ENCODE measurements around the gene RNF180.
A peak's percentile ranks its signal among the peaks of the same experiment; 100 is the strongest.
"Not testable (repeated sequence)": the region's sequence is repeated elsewhere in the genome, so short reads cannot be mapped to it uniquely, and the experiment has no call there.

The RNF180 gene

GRCh38 chr5:64285188-64286130 is 119.8 kb downstream of the RNF180 start:
- Histone ChIP-seq H3K36me3 (ENCODE audit: control insufficient read depth in 2 of 2, insufficient read depth in 1 of 2, low read length in 2 of 2) (no peaks in the 10 kb centered on the region), H3K9me3 (ENCODE audit: control insufficient read depth, insufficient read depth, low read depth, low read length) (no peaks in the 10 kb centered on the region), H3K4me3 (ENCODE audit: low read depth, low read length) (no peak overlapping the region), H3K4me1 (ENCODE audit: control insufficient read depth, insufficient read depth, low read length) (no peaks in the 10 kb centered on the region), H3K27ac (ENCODE audit: extremely low read depth, low read depth, low read length) (no peak overlapping the region)
- TF ChIP-seq ZNF529 (tag by site-specific recombination; IDR thresholded peaks at IDR 0.05; ENCODE audit: insufficient replicate concordance) (no peak), ZBTB7A (tag by site-specific recombination; IDR thresholded peaks at IDR 0.05; ENCODE audit: low read depth) (no peak), ZNF785 (tag by site-specific recombination; IDR thresholded peaks at IDR 0.05) (no peak)
- TF ChIP-seq, protein P1, sequence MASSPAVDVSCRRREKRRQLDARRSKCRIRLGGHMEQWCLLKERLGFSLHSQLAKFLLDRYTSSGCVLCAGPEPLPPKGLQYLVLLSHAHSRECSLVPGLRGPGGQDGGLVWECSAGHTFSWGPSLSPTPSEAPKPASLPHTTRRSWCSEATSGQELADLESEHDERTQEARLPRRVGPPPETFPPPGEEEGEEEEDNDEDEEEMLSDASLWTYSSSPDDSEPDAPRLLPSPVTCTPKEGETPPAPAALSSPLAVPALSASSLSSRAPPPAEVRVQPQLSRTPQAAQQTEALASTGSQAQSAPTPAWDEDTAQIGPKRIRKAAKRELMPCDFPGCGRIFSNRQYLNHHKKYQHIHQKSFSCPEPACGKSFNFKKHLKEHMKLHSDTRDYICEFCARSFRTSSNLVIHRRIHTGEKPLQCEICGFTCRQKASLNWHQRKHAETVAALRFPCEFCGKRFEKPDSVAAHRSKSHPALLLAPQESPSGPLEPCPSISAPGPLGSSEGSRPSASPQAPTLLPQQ (tag by site-specific recombination; IDR thresholded peaks at IDR 0.05), result no peak
- POLR2A ChIA-PET, result no interaction called here
- CTCF ChIA-PET, result no interaction called here

DNA sequence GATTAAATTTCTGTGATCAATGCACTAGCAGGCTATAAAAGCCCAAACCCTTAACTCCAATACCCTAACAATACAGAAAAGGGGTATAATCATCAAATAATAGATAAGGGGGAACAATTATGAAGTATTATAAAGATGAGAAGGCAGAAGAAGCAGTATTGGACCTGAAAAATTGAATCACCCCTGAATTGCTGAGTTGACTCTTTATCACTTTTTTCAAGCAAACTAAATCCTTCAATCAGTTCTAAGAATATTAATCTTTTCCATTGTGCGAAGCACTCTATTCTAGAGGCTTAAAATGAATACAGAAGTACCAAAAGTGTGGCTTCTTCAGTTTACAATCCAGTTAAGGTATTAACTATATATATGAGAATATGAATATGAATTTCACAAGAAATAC is 120.7 kb downstream of the RNF180 start:
- CTCF ChIA-PET, result no interaction called here

DNA sequence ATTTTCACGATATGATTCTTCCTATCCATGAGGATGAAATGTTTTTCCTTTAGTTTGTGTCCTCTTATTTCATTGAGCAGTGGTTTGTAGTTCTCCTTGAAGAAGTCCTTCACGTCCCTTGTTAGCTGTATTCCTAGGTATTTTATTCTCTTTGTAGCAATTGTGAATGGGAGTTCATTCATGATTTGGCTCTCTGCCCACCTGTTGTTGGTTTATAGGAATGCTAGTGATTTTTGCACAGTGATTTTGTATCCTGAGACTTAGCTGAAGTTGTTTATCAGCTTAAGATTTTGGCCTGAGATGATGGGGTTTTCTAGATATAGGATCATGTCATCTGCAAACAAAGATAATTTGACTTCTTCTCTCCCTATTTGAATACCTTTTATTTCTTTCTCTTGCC is 122.9 kb downstream of the RNF180 start:
- POLR2A ChIA-PET; CTCF ChIA-PET; H3K4me3 ChIP-seq (ENCODE audit: low read depth, low read length); H3K9me3 ChIP-seq (ENCODE audit: control insufficient read depth, insufficient read depth, low read depth, low read length); H3K4me1 ChIP-seq (ENCODE audit: control insufficient read depth, insufficient read depth, low read length); H3K36me3 ChIP-seq (ENCODE audit: control insufficient read depth in 2 of 2, insufficient read depth in 1 of 2, low read length in 2 of 2); H3K27ac ChIP-seq (ENCODE audit: extremely low read depth, low read depth, low read length): not testable (repeated sequence)
- 0 out of 2 replicates have a peak, but pooled peaks have one; percentile 21 for TF ChIP-seq SCRT2 (tag by site-specific recombination; IDR thresholded peaks at IDR 0.05)

More for the DNA sequence above, 120.7 kb downstream of the RNF180 start:
- Histone ChIP-seq H3K27ac (ENCODE audit: extremely low read depth, low read depth, low read length) (no peak overlapping the region), H3K4me1 (ENCODE audit: control insufficient read depth, insufficient read depth, low read length) (no peaks in the 10 kb centered on the region), H3K36me3 (ENCODE audit: control insufficient read depth in 2 of 2, insufficient read depth in 1 of 2, low read length in 2 of 2) (no peaks in the 10 kb centered on the region), H3K4me3 (ENCODE audit: low read depth, low read length) (no peak overlapping the region), H3K9me3 (ENCODE audit: control insufficient read depth, insufficient read depth, low read depth, low read length) (no peaks in the 10 kb centered on the region)
- no peak for TF ChIP-seq YY1 (tag by site-specific recombination; IDR thresholded peaks at IDR 0.05)
- no peak for TF ChIP-seq ZNF354C (tag by site-specific recombination; IDR thresholded peaks at IDR 0.05; ENCODE audit: borderline replicate concordance, low read depth)
- POLR2A ChIA-PET, result no interaction called here

DNA sequence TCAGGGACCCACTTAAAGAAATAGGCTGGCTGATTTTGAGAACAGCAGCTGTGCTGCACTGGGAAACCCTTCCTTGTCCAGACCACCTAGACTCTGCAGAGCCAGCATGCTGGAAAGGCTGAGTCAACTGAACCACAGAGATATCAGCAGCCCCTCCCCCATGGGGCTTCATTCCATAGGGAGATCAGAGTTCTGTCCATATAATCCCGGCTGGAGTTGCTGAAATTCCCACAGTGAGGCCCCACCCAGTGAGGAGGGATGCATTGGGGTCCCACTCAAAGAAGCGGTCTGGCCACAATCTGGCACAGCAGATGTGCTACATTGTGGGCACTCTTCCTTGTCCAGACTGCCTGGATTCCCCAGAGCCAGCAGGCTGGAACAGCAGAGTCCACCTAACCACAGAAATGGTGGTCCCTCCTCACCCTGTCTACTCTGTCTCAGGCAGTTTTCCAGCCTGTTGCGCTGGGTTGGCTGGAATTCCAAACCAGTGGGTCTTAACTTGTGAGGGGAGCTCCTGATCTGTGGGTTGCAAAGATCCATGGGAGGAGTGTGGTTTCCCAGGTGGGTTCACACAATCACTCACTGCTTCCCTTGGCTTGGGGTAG is 127.1 kb downstream of the RNF180 start:
- no peaks in the 10 kb centered on the region for H3K9me3 ChIP-seq (ENCODE audit: control insufficient read depth, insufficient read depth, low read depth, low read length)
- H3K4me3 ChIP-seq (ENCODE audit: low read depth, low read length), result no peak overlapping the region
- no peak overlapping the region for H3K27ac ChIP-seq (ENCODE audit: extremely low read depth, low read depth, low read length)
- CTCF ChIA-PET, result no interaction called here
- TF ChIP-seq YY2 (tag by site-specific recombination; IDR thresholded peaks at IDR 0.05) (no peak), ZNF175 (tag by site-specific recombination; IDR thresholded peaks at IDR 0.05) (no peak), GFI1B (tag by site-specific recombination; IDR thresholded peaks at IDR 0.05) (no peak), ZNF629 (tag by site-specific recombination; IDR thresholded peaks at IDR 0.05) (no peak), KLF17 (tag by site-specific recombination; IDR thresholded peaks at IDR 0.05) (no peak), RBAK (tag by site-specific recombination; IDR thresholded peaks at IDR 0.05) (no peak), ZBTB7A (tag by site-specific recombination; IDR thresholded peaks at IDR 0.05; ENCODE audit: low read depth) (no peak), ZBTB17 (tag by site-specific recombination; IDR thresholded peaks at IDR 0.05) (no peak), OSR2 (tag by site-specific recombination; IDR thresholded peaks at IDR 0.05) (no peak), ZEB2 (tag by site-specific recombination; IDR thresholded peaks at IDR 0.05) (no peak), ZSCAN18 (tag by site-specific recombination; IDR thresholded peaks at IDR 0.05) (no peak), ZNF501 (tag by site-specific recombination; IDR thresholded peaks at IDR 0.05) (no peak)
- TF ChIP-seq, protein P2, sequence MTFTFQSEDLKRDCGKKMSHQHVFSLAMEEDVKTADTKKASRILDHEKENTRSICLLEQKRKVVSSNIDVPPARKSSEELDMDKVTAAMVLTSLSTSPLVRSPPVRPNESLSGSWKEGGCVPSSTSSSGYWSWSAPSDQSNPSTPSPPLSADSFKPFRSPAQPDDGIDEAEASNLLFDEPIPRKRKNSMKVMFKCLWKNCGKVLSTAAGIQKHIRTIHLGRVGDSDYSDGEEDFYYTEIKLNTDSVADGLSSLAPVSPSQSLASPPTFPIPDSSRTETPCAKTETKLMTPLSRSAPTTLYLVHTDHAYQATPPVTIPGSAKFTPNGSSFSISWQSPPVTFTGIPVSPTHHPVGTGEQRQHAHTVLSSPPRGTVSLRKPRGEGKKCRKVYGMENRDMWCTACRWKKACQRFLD (tag by site-specific recombination; IDR thresholded peaks at IDR 0.05), result no peak
- H3K36me3 ChIP-seq (ENCODE audit: control insufficient read depth in 2 of 2, insufficient read depth in 1 of 2, low read length in 2 of 2), result no peaks in the 10 kb centered on the region
- H3K4me1 ChIP-seq (ENCODE audit: control insufficient read depth, insufficient read depth, low read length), result no peaks in the 10 kb centered on the region
- POLR2A ChIA-PET, result no interaction called here
